Kidney (tissue), 14 donors: ENCODE results near the gene UNCX. TPM values are rescaled to one million over a fixed set of nuclear protein-coding genes. Genes with fewer than 3 reads are reported as not detected.
A peak's percentile ranks its signal among the peaks of the same experiment; 100 is the strongest.

Experiments
- DNase-seq, 5 donors: peaks; one replicate each; pipeline ENCODE4 v3.0.0-alpha.2; 2013 to 2020
- FAIRE-seq: peaks from 2 replicates; lab custom pipeline; 2012; peaks lifted over from hg19 to GRCh38; lab: Jason Lieb, UNC
- H3K27ac ChIP-seq, 2 donors: one replicate each; pipeline ENCODE4 v1.7.0; 2013; ENCODE audit warnings: low read depth in 2 of 2, low read length in 2 of 2, inconsistent platforms in 1 of 2
- H3K27me3 ChIP-seq: one replicate; pipeline ENCODE4 v1.7.1; 2013; ENCODE audit warnings: low read length, inconsistent platforms; ENCODE audit not compliant: control insufficient read depth, insufficient read depth
- H3K36me3 ChIP-seq, 3 donors: one replicate each; pipeline versions ENCODE4 v1.7.0 to v1.7.1; 2013; ENCODE audit warnings: low read length in 3 of 3, control low read depth in 1 of 3, inconsistent platforms in 1 of 3; ENCODE audit not compliant: insufficient read depth in 3 of 3, control insufficient read depth in 2 of 3
- H3K4me1 ChIP-seq, 3 donors: one replicate each; pipeline versions ENCODE4 v1.7.0 to v1.7.1; 2013; ENCODE audit warnings: low read length in 3 of 3, inconsistent platforms in 1 of 3, low read depth in 1 of 3; ENCODE audit not compliant: control insufficient read depth in 2 of 3, insufficient read depth in 2 of 3
- H3K4me3 ChIP-seq, 3 donors: one replicate each; pipeline versions ENCODE4 v1.7.0 to v1.8.1; 2013; ENCODE audit warnings: low read length in 3 of 3, control low read depth in 1 of 3, inconsistent platforms in 1 of 3
- H3K9ac ChIP-seq, 3 donors: one replicate each; pipeline versions ENCODE4 v1.7.0 to v1.7.1; 2013; ENCODE audit warnings: low read length in 3 of 3, control low read depth in 1 of 3, inconsistent platforms in 1 of 3
- H3K9me3 ChIP-seq, 3 donors: one replicate each; pipeline versions ENCODE4 v1.7.0 to v1.7.1; 2013; ENCODE audit warnings: low read length in 3 of 3, control low read depth in 1 of 3, inconsistent platforms in 1 of 3; ENCODE audit not compliant: control insufficient read depth in 2 of 3, insufficient read depth in 1 of 3
- CTCF ChIP-seq: IDR thresholded peaks from 3 replicates; pipeline ENCODE4 v1.5.1; 2012; ENCODE audit warnings: mild to moderate bottlenecking, moderate library complexity, borderline replicate concordance; ENCODE audit not compliant: insufficient read depth; ENCODE audit errors: extremely low read depth
- intact Hi-C: fragments of 100-400 bp; cut with DNase I; formaldehyde crosslinking; loops from one replicate; pipeline ENCODE4 v1.11.1; 2022
- polyA plus RNA-seq: library from polyadenylated mRNA; stranded (reverse); fragments of 350-450 nt; fragmentation: Illumina TruSeq; extraction: RNeasy Lipid Tissue Mini Kit (QIAGEN cat#74804); gene quantifications from one replicate; pipeline ENCODE4 v1.2.3, GENCODE V29; 2014; ENCODE audit warnings: low read depth, low replicate concordance; ENCODE audit not compliant: insufficient read depth
- total RNA-seq: library from RNA; stranded (reverse); fragmentation: NEBNext Ultra II Directional; extraction: Animal tissue kit (Norgen Biotek cat#: 25700); gene quantifications from one replicate; pipeline ENCODE4 v1.2.1, GENCODE V29; 2021
- donor health status: control.
- donor health status: control.
- donor health status: control.
- donor health status: control.
- donor health status: control.
- donor health status: DM: yes; HTN: yes; CAD: no.
- donor health status: Normal renal cell carcinoma (clear cell type).

UNCX gene
- total and polyA plus RNA-seq, 2 donors from 2014 or later = 1.4 to 2.0 TPM

- no peak overlapping the region for H3K4me3 ChIP-seq
- no peaks in the 10 kb centered on the region for H3K9me3 ChIP-seq
- H3K36me3 ChIP-seq = no peaks in the 10 kb centered on the region
- no peaks in the 10 kb centered on the region for H3K4me1 ChIP-seq
- no peak for TF ChIP-seq CTCF
- H3K9ac ChIP-seq = no peak overlapping the region
- H3K27ac ChIP-seq = no peak overlapping the region
- intact Hi-C loops = no loop called here
- DNase-seq (peak; percentile 53 to 79 (median 60)), FAIRE-seq (no peak)
- H3K27me3 ChIP-seq = peaks cover 25% of the 10 kb centered on the region
Observed at GRCh38 chr7:1248143-1248915, 15.7 kb downstream of the UNCX start.

GRCh38 chr7:1248916-1249581, 16.4 kb downstream of the UNCX start:
- H3K9me3 ChIP-seq = no peaks in the 10 kb centered on the region
- no peaks in the 10 kb centered on the region for H3K36me3 ChIP-seq
- peak in 3 of 5 donors; percentile 37 to 63 (median 45) for DNase-seq
- H3K4me3 ChIP-seq = no peak overlapping the region
- intact Hi-C loops = no loop called here
- no peak for FAIRE-seq
- no peak for TF ChIP-seq CTCF
- H3K4me1 ChIP-seq = no peaks in the 10 kb centered on the region
- H3K9ac ChIP-seq = no peak overlapping the region
- no peak overlapping the region for H3K27ac ChIP-seq
- H3K27me3 ChIP-seq = peaks cover 25% of the 10 kb centered on the region

GRCh38 chr7:1249731-1250130, 17.1 kb downstream of the UNCX start:
- H3K4me1 ChIP-seq = no peaks in the 10 kb centered on the region
- H3K27ac ChIP-seq = no peak overlapping the region
- no peaks in the 10 kb centered on the region for H3K36me3 ChIP-seq
- peaks cover 22% of the 10 kb centered on the region for H3K27me3 ChIP-seq
- peak; percentile 65 to 79 (median 73) for DNase-seq
- H3K4me3 ChIP-seq = no peak overlapping the region
- H3K9ac ChIP-seq = no peak overlapping the region
- intact Hi-C loops = no loop called here
- no peak for TF ChIP-seq CTCF
- FAIRE-seq = no peak
- no peaks in the 10 kb centered on the region for H3K9me3 ChIP-seq
